Nephron (organoid): ENCODE measurements around the gene TTLL8.

Experiments used
- H3K27ac Mint-ChIP-seq, 3 experiments: 2 replicates each; pipeline ENCODE4 v1.8.0; 2020; ENCODE audit warnings: mixed read lengths in 3 of 3, mild to moderate bottlenecking in 2 of 3, moderate library complexity in 1 of 3
- H3K27me3 Mint-ChIP-seq: 2 replicates; pipeline ENCODE4 v1.8.0; 2021; ENCODE audit warnings: low read depth, mild to moderate bottlenecking, moderate library complexity, mixed read lengths
- H3K36me3 Mint-ChIP-seq: 2 replicates; pipeline ENCODE4 v1.8.0; 2020; ENCODE audit warnings: low read depth, mixed read lengths
- H3K4me1 Mint-ChIP-seq: 2 replicates; pipeline ENCODE4 v1.8.0; 2020; ENCODE audit warnings: mixed read lengths
- H3K4me3 Mint-ChIP-seq, 3 experiments: 2 replicates each; pipeline ENCODE4 v1.8.0; 2020; ENCODE audit warnings: mild to moderate bottlenecking in 3 of 3, mixed read lengths in 3 of 3, moderate library complexity in 2 of 3
- H3K9me3 Mint-ChIP-seq: 2 replicates; pipeline ENCODE4 v1.8.0; 2020; ENCODE audit warnings: mixed read lengths
- TF ChIP-seq, protein P1 (sequence below), 3 experiments: fragments of 200-600 bp; sonication (generic); IDR thresholded peaks; one replicate each; pipeline ENCODE4 v1.5.0; 2021; ENCODE audit warnings: antibody characterized with exemption in 3 of 3; ENCODE audit not compliant: unreplicated experiment in 3 of 3

Gene TTLL8

DNA sequence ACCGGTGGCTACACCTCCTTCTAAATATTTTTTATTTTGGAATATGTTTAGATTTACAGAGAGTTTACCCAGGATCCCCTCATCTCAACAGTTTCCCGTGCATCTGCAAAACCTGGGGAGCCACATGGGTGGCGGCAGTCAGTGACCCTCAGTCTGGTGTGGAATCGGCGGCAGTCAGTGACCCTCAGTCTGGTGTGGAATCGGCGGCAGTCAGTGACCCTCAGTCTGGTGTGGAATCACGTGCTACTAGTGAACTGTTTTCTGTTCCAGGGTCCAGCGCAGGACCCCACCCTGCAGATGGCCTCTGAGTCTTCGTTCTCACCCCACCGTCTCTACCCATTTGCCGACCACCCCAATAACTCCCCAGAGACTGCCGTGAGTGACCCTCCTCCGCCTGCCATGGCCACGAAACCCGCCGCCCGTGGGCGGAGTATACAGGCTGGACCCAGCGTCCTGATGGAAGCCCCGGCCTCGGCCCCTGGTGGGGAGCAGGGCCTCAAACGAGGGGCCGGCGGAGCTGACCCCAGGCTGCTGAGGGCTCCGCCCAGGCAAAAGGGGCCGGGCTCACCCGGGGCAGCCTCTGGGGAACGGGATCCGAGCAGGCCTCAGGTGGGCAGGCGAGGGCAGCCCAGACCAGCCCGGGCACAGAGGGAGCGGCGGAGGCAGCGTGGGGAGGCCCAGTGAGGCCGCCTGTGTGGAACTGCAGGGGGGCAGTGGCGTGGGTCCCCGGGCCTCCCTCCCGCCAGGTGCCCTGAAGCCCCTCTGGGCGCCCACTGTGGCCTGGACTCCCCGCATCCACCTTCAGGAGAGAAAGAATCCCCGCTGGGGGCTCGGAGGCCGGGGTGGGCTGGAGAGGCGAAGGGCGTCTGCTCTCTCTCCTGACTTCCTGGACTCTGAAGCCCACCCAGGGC, 48.1 kb downstream of the TTLL8 start:
- TF ChIP-seq, protein P1, sequence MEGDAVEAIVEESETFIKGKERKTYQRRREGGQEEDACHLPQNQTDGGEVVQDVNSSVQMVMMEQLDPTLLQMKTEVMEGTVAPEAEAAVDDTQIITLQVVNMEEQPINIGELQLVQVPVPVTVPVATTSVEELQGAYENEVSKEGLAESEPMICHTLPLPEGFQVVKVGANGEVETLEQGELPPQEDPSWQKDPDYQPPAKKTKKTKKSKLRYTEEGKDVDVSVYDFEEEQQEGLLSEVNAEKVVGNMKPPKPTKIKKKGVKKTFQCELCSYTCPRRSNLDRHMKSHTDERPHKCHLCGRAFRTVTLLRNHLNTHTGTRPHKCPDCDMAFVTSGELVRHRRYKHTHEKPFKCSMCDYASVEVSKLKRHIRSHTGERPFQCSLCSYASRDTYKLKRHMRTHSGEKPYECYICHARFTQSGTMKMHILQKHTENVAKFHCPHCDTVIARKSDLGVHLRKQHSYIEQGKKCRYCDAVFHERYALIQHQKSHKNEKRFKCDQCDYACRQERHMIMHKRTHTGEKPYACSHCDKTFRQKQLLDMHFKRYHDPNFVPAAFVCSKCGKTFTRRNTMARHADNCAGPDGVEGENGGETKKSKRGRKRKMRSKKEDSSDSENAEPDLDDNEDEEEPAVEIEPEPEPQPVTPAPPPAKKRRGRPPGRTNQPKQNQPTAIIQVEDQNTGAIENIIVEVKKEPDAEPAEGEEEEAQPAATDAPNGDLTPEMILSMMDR (IDR thresholded peaks at IDR 0.05; ENCODE audit: unreplicated experiment in 3 of 3) = no peak
- Mint-ChIP-seq H3K9me3 (no peaks in the 10 kb centered on the region), H3K4me1 (no peaks in the 10 kb centered on the region), H3K4me3 (no peak overlapping the region), H3K36me3 (no peaks in the 10 kb centered on the region), H3K27me3 (peaks cover 68% of the 10 kb centered on the region), H3K27ac (no peak overlapping the region)

DNA sequence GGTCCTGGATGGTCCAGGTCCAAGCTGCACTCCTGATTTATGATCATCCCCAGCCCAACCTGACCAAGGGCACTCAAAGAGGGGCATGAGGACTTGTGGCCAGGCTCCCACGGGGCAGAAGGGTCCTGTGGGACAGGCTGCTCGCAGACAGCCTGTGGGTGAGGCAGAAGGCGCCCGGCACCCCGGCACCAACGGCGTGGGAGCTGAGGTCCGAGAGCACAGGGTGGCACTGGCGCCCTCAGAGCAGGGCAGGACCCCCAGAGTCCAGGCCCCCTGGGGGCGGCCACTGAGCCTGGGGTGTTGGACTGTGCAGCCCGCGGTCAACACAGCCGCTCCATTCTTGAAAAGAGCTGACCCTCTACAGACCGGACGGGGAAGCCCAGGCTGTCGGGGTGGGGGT, 48.8 kb downstream of the TTLL8 start:
- H3K9me3 Mint-ChIP-seq = no peaks in the 10 kb centered on the region
- no peak overlapping the region for H3K4me3 Mint-ChIP-seq
- no peaks in the 10 kb centered on the region for H3K36me3 Mint-ChIP-seq
- no peak overlapping the region for H3K27ac Mint-ChIP-seq
- H3K27me3 Mint-ChIP-seq = peaks cover 75% of the 10 kb centered on the region
- no peaks in the 10 kb centered on the region for H3K4me1 Mint-ChIP-seq
- TF ChIP-seq, protein P1 (IDR thresholded peaks at IDR 0.05; ENCODE audit: unreplicated experiment in 3 of 3) = no peak

DNA sequence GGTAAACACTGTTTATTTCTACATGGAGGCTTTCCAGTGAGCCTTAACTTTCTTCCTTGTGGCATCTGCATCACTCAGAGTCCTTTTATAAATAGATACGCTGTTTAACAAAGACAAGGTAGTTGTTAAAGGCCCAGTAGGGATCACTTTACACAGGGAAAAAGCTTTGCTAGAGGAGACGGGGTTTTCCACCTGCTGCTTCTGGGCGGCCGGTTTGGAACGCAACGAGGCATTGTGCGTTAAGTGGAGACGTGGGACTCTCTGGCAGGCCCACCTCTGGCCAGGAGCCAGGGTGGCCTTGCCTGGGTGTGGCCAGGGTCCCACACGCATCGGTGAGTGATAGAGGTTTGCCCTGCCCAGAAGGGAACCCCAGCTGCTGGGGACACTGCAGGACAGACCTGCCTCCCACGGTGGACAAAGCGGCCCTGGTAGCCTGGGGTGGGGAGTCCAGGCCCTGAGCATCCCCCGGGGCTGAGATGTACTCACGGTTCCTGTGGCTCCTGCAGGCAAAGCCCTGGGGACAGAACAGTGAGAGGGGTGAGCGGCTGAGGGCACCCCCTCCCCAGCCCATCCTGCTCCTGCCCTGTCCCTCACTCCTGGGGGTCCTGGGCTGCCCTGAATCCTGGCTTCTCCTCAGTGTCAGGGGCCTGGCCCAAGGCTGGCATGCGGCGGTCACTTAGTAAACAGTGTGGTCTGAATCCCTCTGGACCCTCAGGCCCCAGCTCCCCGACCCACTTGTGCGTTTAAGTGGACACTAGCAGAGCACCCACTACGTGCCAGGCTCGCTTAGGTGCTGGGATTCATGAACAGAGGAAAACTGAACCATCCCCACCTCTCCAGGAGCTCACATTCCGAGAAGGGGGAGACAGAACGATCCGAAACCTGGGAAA, 49.7 kb downstream of the TTLL8 start:
- Mint-ChIP-seq H3K4me1 (no peaks in the 10 kb centered on the region), H3K36me3 (no peaks in the 10 kb centered on the region), H3K27ac (no peak overlapping the region), H3K4me3 (no peak overlapping the region), H3K27me3 (peaks cover 68% of the 10 kb centered on the region), H3K9me3 (no peaks in the 10 kb centered on the region)
- TF ChIP-seq, protein P1 (IDR thresholded peaks at IDR 0.05; ENCODE audit: unreplicated experiment in 3 of 3) = no peak

GRCh38 chr22:50007057-50007511, 51.0 kb downstream of the TTLL8 start:
- no peak overlapping the region for H3K27ac Mint-ChIP-seq
- no peaks in the 10 kb centered on the region for H3K36me3 Mint-ChIP-seq
- TF ChIP-seq, protein P1 (IDR thresholded peaks at IDR 0.05; ENCODE audit: unreplicated experiment in 3 of 3) = no peak
- no peak overlapping the region for H3K4me3 Mint-ChIP-seq
- H3K9me3 Mint-ChIP-seq = no peaks in the 10 kb centered on the region
- H3K4me1 Mint-ChIP-seq = peaks cover 6% of the 10 kb centered on the region
- peaks cover 65% of the 10 kb centered on the region for H3K27me3 Mint-ChIP-seq

DNA sequence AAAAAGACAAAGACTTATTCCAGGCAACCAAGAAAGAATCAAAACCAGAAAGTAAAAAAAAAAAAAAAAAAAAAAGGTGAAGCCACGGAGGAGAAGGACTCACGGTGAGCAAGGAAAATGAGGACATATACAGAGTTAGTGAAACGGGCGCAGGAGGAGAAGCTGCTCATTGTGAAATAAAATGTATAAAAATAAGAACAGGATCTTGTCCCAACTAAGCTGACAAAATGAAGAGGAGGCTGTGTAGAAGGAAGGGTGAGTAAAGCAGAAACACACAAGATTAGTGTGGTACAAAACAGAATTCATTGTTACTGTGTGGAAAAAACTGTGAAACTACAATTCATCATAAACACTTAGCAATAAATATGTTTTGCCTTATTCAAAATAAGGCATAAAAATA, 53.2 kb downstream of the TTLL8 start:
- TF ChIP-seq, protein P1 (IDR thresholded peaks at IDR 0.05; ENCODE audit: unreplicated experiment in 3 of 3) = no peak
- peaks cover 66% of the 10 kb centered on the region for H3K27me3 Mint-ChIP-seq
- H3K9me3 Mint-ChIP-seq = no peaks in the 10 kb centered on the region
- H3K27ac Mint-ChIP-seq = no peak overlapping the region
- H3K4me1 Mint-ChIP-seq = peaks cover 11% of the 10 kb centered on the region
- H3K4me3 Mint-ChIP-seq = no peak overlapping the region
- H3K36me3 Mint-ChIP-seq = no peaks in the 10 kb centered on the region
